GM23248 (cell line): ENCODE measurements around the gene MYADML2.

Experiments
- EZH2 ChIP-seq: fragments of 200-600 bp; sonication (generic); IDR thresholded peaks from 2 replicates; pipeline ENCODE4 v1.6.1; 2018; ENCODE audit warnings: antibody characterized with exemption, mild to moderate bottlenecking; ENCODE audit not compliant: insufficient read depth, poor library complexity, severe bottlenecking
- EZH2phosphoT487 ChIP-seq: fragments of 200-600 bp; sonication (generic); IDR thresholded peaks from 2 replicates; pipeline ENCODE4 v1.6.1; 2018; ENCODE audit warnings: antibody characterized with exemption, moderate library complexity, mild to moderate bottlenecking, low read depth; ENCODE audit not compliant: insufficient read depth

- no peak for TF ChIP-seq EZH2
- no peak for TF ChIP-seq EZH2phosphoT487
Measured at GRCh38 chr17:81977211-81977808, 30.3 kb upstream of the MYADML2 start, which contains the start of gene ASPSCR1.
